ENCODE data around the gene TTBK1.

GRCh38 chr6:43262000-43262779, 18.9 kb downstream of the TTBK1 start:
- TF ChIP-seq, protein P1, sequence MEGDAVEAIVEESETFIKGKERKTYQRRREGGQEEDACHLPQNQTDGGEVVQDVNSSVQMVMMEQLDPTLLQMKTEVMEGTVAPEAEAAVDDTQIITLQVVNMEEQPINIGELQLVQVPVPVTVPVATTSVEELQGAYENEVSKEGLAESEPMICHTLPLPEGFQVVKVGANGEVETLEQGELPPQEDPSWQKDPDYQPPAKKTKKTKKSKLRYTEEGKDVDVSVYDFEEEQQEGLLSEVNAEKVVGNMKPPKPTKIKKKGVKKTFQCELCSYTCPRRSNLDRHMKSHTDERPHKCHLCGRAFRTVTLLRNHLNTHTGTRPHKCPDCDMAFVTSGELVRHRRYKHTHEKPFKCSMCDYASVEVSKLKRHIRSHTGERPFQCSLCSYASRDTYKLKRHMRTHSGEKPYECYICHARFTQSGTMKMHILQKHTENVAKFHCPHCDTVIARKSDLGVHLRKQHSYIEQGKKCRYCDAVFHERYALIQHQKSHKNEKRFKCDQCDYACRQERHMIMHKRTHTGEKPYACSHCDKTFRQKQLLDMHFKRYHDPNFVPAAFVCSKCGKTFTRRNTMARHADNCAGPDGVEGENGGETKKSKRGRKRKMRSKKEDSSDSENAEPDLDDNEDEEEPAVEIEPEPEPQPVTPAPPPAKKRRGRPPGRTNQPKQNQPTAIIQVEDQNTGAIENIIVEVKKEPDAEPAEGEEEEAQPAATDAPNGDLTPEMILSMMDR (IDR thresholded peaks at IDR 0.05; ENCODE audit: low read depth, low read length) = no peak
- TF ChIP-seq EZH2phosphoT487 (IDR thresholded peaks at IDR 0.05; ENCODE audit: low read depth) = no peak

All from OCI-LY3 (cell line).